HG03521 (cell line): ENCODE data around the gene CHD9.

Experiments used
- ATAC-seq: cut with Tn5 transposase; IDR thresholded peaks from one replicate; pipeline ENCODE4 v1.9.1; 2021; ENCODE audit warnings: mild to moderate bottlenecking, moderate library complexity; ENCODE audit not compliant: unreplicated experiment

CHD9 gene

DNA sequence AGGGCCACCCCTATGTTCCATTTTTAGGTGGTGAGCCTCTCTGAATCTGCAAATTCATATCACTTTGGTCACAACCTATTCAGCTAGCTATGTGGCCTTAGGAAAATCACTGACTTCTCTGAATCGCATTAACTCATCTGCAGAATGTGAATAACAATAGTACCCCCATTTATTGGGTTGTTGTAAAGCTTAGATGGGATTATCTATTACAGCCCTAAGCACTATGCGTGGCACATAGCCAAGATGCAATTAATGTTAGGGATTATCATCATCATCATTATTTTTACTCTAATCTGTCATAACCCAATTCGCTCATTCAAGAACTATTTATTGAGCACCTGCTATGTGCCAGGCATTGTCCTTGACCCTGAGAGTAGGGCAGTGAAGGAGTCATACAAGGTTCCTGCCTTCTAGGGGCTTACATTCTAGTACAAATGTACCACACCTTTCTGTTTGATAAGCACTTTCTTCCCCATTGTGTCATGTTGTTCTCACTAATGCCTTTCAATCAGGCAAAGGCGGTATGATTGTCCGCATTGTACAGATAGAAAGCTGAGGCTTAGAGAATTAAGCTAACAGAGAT is 38.5 kb downstream of the CHD9 start:
- no peak for ATAC-seq

DNA sequence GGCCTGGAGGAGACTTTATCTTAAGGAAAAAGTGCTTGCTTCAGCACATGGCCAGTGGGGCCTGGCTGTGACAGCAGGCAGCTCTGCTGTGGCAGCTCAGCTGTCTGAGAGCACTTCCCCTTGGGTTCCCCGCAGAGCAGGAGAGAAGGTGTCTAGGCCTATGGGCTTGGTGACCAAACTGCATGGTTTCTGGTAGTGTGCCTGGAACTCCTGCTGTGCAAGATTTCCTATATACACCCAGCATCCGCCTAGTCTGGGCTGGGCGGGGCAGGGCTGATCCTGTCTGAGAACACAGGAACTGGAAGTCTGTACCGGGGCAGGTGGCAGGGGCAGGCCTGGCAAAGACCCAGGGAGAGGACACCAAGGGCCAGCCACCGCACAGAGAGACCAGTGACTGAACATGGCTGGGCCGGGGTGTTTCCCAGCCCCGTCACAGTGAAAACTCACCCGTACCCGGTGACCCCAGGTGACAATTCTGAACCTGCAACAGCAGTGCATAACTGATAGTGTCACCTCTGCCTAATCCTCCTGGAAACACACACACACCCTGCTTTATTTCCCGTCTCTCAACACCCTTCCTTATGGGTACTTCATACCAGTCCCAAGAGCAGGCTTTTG is 39.3 kb downstream of the CHD9 start:
- peak; percentile 38 for ATAC-seq

DNA sequence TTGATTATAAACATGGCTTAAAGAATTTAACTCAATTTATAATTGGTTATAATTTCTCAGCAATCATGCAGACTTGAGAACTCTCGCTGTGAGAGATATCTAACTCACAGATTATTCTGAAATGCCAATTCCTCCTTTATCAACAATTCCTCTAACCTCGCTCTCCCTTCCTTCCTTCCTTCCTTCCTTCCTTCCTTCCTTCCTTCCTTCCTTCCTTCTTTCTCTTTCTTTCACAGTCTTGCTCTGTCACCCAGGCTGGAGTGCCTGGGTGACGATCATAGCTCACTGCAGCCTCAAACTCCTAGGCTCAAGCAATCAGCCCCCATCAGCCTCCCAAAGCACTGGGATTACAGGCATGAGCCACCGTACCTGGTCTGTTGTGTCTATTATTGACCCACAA is 42.4 kb downstream of the CHD9 start:
- ATAC-seq, result no peak

DNA sequence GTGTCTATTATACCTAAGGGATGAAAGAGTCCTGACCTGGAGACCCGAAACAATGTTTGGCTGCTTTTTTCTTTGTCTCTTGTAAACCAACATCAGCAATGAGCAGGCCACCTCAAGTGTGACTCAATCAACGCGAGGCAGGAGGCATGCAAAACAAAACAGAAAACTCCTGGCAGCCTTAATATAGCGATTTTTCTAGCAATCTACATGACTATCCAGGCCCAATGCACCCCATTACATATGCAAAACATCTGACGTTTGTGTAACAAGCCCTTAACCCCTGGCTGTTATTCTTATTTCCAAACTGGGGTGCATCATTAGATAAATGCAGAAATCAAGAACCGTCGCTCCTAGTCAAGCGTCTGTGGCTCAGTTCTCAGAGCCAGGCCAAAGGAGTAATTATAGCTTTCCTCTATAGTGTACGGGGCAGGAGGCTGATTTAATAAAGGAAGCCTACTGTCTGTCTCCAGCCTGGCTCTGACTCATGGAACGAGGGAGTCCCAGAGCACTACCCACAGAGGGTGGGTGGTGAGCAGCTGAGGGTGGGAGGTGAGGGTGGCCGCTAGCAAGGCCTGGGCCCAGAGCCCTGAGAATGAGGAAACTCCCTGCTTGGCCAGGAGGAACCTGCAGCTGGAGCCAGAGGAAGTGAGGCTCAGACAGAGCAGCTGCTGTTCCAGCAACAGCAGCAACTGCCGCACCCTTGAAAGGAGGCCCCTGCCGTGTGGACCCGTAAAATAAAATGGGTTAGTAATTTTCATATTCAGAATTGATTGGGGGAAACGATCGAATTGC is 43.9 kb downstream of the CHD9 start:
- peak; percentile 61 for ATAC-seq

DNA sequence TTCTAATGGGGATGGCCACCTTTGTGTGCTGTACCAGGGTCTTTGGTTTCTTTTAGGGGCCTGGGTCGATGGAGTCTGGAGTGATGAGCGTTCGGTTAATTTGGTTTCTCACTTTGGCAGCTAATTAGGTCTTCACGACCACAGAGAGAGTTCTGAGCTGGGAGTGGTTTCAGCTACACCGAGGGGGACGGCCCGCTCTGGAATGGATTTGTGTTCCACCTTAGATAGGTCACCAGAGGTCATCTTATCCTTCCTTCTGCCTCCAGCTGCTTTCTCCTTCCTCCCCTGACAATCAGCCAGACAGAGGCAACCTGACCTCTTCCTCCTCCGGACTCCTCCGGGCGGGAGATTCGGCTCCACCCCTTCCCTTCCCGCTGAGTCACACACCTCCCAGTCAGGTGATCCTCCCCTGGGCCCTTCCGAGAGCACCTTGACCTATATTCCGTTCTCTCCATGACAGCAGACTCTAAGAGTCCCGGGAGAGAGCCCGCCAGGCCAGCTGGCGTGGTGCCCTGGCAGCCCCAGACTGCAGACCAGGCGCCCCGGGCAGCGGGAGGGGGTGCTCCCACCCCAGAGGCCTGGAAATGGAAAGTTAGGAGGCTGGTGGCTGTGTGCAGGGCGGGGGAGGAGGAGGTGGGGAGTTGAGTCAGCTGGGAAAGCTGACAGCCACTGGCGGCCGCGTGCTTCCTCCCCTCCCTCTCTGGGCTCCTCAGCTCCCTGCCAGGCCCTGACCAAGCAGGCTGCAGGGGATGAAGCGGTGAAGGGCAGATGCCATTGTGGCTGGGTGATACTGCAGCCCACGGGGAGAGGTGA is 44.7 kb downstream of the CHD9 start:
- peak; percentile 38 for ATAC-seq

DNA sequence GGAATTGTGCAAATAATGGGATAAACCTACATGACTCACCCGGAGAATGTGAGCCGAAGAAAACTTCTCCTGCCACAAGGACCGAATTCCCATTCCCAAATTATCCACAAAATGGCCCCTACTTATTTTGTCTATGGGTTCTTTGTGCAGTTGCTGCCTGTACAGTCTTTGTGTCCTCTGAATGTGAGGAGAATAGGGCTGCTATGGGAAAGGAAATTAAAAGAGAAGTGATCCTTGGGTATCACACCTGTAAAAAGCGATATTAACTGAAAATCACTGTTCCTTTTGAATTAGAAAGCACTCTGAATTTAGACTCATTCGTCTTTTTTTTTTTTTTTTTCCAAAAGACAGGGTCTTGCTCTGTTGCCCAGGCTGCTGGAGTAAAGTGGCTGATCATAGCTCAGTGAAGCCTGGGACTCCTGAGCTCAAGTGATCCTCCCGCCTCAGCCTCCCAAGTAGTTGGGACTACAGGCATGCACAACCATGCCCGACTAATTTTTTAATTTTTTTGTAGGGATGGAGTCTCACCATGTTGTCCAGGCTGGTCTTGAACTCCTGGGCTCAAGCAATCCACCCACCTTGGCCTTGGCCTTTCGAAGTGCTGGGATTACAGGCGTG is 45.4 kb downstream of the CHD9 start:
- ATAC-seq, result no peak

DNA sequence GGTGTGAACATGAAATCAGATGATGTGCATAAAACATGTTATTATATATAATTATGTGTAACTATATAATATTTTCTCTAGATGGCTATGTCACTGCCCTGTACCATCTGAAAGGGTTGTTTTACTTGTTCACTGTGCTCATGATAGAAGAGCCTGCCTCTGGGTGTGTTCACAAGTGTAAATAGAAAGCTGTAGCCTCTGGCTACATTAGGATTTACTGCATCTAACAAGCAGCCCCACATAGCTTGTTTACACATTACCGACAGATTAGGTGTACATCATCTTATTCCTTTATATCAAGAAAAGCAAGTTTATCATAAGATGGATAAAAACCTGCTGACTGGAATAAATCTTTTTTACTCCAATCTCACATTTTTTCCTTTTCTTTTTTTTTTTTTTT is 46.1 kb downstream of the CHD9 start:
- no peak for ATAC-seq

DNA sequence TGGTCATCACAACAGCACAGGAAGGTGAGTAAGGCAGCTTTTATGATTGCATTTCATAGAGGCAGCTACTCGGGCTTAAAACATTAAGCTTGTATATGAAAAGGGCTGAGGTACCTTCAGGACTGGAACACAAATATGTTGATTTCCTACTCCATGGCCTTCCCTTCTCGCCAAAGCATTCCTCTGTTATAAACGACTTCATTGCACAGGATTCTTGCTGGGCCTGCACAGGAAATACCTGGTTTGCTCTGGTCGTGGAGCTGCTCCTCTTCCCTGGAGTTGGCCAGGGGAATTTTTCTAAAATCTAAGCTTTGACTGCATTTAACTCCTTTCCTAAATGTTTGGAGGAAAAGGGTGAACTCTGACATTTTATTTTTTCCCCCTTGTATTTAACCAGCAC is 49.0 kb downstream of the CHD9 start:
- no peak for ATAC-seq

DNA sequence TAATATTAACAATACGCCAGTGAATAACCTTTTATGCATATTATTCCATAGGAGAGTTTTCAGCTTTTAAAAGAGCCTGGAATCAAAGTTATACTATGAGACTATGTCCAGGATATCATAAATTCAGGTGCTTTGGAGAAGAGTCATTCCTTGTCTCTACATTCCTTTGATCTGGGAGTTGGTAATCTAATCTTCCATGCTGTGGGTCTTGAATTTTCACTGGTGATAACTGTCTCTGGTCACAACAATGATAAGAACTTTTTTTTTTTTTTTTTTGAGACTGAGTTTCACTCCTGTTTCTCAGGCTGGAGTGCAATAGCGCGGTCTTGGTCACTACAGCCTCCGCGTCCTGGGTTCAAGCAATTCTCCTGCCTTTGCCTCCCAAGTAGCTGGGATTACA is 50.8 kb downstream of the CHD9 start:
- no peak for ATAC-seq

DNA sequence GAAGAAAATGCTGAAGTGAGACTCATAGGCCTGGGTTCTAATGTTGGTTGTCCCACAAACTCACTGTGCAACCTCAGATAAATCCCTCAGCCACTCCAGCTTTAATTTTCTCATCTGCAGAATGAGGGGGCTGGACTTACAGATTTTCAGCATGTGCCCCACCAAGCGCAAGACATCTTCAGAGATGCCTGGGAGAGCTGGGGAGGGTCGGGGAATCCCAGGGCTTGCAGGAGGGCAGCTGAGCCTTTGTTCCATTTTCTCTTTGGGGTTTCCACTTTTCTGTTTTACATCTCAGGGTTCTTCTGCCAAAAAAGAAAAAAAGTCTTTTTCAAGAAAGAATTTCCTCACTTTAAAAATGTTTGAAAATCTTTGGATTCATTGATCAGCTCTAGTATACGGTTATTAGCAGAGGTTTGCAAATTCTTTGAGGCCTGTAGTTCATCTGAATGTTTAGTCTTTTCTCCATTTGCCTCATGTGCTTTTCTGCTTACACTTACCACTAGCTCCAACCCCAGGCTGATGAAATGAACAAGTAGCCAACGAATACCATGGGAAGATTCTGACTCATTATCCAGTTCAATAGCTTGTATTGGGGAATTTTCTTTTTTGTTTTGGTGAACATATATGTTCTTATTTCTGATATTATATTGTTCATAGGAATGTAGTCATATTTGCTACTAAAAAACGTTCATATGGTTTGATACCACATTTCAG is 56.4 kb downstream of the CHD9 start:
- no peak for ATAC-seq

DNA sequence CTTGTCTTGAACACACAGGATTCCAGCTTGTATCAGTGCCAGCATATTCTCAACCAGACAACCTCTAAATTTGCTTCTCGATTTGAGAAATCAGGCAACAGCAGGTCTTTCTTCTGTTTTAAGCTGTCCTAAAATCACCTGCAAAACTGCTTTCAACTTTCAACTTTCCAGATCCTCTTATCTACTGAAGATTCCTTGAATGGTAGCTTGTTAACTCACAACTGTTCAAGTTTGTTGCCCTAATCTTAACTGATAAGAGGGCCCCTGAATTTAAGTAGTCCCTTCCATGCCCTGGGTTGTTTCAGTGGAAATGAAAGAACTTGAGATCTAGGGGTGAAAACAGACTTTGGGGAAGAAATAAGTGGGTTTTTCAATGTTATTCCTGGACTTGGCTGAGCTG is 57.2 kb downstream of the CHD9 start:
- ATAC-seq, result no peak

DNA sequence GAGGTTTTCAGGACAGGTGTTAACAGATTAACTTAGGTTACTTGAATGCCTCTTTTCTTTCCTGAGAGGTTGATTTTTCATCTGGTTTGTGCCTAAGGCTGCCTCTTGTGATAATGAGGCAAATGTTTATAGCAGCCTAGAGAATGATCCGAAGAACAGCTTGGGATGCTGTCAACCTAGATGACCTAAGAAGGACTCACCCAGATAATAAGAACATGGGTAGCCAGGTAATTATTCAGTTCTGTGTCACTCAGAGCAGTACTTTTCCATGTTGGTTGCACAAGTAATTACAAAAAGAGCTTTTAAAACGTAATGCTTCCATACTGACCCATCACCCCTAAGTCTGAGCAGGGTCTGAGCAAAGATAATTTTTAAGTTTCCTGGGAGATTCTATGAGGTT is 60.3 kb downstream of the CHD9 start:
- no peak for ATAC-seq

DNA sequence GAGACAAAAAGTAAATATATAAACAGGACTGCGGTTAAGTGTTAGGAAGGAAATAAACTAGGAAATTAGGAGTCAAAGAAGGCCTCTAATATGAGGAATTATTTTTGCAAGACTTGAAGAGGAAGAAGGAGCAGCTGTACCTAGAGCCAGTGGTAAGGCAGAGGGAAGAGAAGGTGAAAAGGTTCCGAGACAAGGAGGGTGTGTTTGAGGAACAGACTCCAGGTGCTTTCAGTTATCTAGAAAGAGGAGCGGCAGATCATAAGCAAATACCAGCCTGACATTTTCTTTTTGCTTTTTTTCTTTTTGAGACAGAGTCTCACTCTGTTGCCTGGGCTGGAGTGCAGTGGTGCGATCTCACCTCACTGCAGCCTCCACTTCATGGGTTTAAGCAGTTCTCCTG is 61.0 kb downstream of the CHD9 start:
- ATAC-seq, result no peak

DNA sequence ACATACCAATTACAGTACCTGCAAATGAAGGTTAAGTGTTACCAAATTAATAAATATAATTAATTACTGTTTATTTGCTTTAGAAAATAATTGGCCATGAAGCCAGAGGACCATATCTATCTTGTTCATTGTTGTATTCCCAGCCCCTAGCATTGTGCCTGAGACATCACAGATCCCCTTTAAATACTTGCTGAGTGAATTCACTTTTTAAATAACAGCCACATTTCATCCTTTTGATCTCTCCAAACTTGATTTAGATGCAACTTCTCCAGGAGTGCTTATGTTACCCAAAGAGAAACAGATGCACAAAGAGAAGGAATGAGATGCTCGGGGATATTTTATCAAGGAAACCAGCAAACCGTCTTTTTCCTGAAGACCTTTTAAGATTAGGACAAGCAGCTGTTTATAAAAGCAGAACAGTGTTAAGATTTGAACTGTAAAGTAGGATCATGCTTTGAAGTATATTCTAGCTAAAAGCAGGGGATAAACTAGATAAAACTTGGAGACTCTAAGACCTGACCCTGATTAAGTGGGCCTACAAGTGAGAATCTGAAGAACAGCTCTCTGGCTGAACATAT is 66.3 kb downstream of the CHD9 start:
- no peak for ATAC-seq

DNA sequence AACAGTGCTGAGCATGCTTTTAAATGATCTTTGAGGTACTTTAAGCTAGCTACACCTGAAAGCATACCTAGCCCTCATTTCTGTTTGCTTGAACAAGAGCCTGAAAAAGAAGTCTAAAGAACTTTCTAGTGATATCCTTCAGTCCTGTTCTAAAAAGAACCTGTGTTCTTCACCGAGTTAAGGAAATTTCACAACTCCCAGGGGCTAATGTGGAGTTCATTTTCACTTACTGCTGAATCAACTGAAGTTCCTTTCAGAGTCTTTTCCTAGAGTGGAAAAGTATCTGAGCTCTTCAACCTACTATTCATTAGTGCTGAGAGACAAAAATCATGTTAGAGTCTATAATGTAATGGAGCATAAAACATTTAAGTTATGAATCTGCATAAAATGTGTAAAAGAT is 66.9 kb downstream of the CHD9 start:
- ATAC-seq, result no peak

DNA sequence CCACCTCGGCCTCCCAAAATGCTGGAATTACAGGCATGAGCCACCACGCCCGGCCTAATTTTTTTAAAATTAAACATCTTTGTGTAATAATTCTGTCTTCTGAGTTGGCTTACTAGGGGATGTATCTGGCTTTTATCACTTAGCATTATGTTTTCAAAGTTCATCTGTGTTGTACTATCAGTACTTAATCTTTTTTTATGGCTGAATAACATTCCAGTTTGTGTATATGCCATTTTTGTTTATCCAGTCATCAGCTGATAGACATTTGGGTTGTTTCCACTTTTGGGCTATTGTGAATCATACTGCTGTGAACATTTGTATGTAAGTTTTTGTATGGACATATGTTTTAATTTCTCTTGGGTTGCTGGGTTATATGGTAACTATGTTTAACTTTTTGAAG is 69.0 kb downstream of the CHD9 start:
- no peak for ATAC-seq

DNA sequence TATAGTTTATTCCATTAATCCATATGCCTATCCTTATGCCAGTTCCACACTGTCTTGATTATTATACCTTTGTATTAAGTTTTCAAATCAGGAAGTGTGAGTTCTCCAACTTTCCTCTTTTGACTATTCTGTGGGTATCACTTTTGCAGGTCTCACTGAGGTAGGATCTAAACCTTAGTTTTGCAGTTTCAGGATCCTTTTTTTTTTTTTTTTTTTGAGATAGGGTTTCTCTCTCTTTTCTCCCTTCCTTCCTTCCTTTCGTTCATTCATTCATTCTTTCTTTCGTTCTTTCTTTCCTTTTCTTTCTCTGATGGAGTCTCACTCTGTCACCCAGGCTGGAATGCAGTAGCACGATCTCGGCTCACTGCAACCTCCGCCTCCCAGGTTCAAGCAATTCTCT is 71.6 kb downstream of the CHD9 start:
- ATAC-seq, result no peak

DNA sequence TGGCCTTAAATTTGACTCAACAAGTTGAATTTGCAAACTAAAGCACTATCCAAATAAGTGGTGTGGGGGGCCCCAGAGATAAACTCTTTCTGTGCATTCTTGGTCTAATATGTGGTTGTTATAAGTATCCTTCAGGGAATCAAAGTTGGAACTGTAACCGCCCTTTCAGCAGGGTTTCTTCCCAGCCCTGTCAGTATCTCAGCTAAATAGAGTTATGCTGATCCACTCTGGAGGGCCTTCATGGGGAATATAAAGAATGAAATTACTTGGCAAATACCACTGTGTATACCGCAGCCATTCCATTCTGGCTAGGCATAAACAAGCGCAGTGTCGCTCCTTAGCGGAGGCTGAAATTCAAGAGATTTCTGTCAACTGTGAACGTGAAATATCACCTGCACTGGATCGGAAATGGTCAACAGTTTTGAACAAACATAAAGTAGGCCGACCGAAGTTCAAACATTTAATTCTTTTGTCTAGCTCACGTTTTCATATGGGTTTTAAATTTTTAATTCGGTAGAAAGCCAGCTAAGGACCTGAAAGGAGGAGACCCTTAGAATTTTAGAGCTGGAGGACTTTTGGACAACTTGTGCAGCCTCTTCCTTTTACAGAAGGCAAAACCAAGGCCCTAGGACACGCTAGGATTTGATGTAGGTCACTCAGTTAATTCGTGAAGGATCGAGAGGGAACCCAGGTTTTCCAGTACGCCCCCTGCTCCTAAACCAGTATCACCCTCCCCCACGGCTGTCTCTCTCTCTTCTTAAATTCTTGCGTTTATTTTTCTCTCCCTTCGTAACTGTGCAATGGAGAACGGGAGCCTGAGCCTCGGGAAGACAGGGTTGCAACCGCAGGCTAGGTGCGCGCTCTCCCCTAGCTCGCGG is 74.7 kb downstream of the CHD9 start:
- ATAC-seq, result no peak
